K562 (cell line): ENCODE results near the gene INPPL1. TPM values are rescaled to one million over a fixed set of nuclear protein-coding genes. Genes with fewer than 3 reads are reported as not detected.

Experiments used
- ATAC-seq: fragments of 200-7000 bp; cut with Tn5 transposase; 3 replicates; pipeline ENCODE4 v1.9.1; 2020; ENCODE audit warnings: moderate library complexity
- BruUV-seq: library from RNA; stranded (reverse); fragments of 400-500 nt; replicated peaks from 2 replicates; lab custom pipeline; 2021; lab: Mats Ljungman, UMichigan
- CTCF ChIA-PET: fragments of 300-600 bp; formaldehyde crosslinking; extraction: SDS; loops from one replicate; lab custom pipeline; 2021; ENCODE audit warnings: low intra/inter-chr PET ratio; lab: Yijun Ruan, JAX
- POLR2A ChIA-PET: fragments of 300-600, 350-650 bp; sonication (Branson Sonifier 250); formaldehyde crosslinking; extraction: SDS; loops from one replicate; lab custom pipeline; 2021; ENCODE audit warnings: antibody characterized with exemption, inconsistent platforms; lab: Yijun Ruan, JAX
- DNase-seq, 4 experiments: peaks; one replicate each; pipeline versions ENCODE4 v3.0.0 to v3.0.0-alpha.2; 2011 to 2018; ENCODE audit warnings: low spot score in 3 of 4, mixed read lengths in 3 of 4; ENCODE audit errors: extremely low read depth in 1 of 4
- FAIRE-seq: peaks from 2 replicates; lab custom pipeline; 2011; peaks lifted over from hg19 to GRCh38; lab: Jason Lieb, UNC
- H2AFZ ChIP-seq: 2 replicates; pipeline ENCODE4 v1.6.0; 2011; ENCODE audit warnings: low read depth, low read length, control low read depth, inconsistent platforms
- H3K27ac ChIP-seq: fragments of 200-600 bp; 3 replicates; pipeline ENCODE4 v1.8.0; 2011; ENCODE audit warnings: low read depth, mild to moderate bottlenecking, control low read depth, inconsistent platforms, low read length, moderate library complexity, mixed read lengths; ENCODE audit errors: extremely low read depth
- H3K27me3 ChIP-seq, 2 experiments: fragments of 300-600 bp in 1 of 2; 2 replicates in 1 of 2; 3 replicates in 1 of 2; pipeline versions ENCODE4 v1.6.0 to v1.8.0; 2011; ENCODE audit warnings: inconsistent platforms in 2 of 2, low read length in 2 of 2, mild to moderate bottlenecking in 1 of 2, mixed read lengths in 1 of 2, moderate library complexity in 1 of 2; ENCODE audit not compliant: control insufficient read depth in 2 of 2, insufficient read depth in 2 of 2
- H3K36me3 ChIP-seq: fragments of 300-600 bp; 3 replicates; pipeline ENCODE4 v1.8.0; 2011; ENCODE audit warnings: mild to moderate bottlenecking, low read length, inconsistent platforms; ENCODE audit not compliant: control insufficient read depth, insufficient read depth
- H3K4me1 ChIP-seq, 2 experiments: fragments of 200-600 bp in 1 of 2; replicated peaks in 1 of 2; 2 replicates in 1 of 2; 3 replicates in 1 of 2; pipeline versions ENCODE4 v1.5.1 to v1.8.0; 2011; ENCODE audit warnings: inconsistent platforms in 2 of 2, low read length in 2 of 2, mild to moderate bottlenecking in 1 of 2, mixed read lengths in 1 of 2, moderate library complexity in 1 of 2; ENCODE audit not compliant: control insufficient read depth in 2 of 2, insufficient read depth in 2 of 2
- H3K4me2 ChIP-seq: 2 replicates; pipeline ENCODE4 v1.6.1; 2011; ENCODE audit warnings: low read length, control low read depth, inconsistent platforms, mixed read lengths; ENCODE audit not compliant: insufficient read depth
- H3K4me3 ChIP-seq: fragments of 200-600 bp; sonication (generic), shearing (Covaris generic); 2 replicates; pipeline ENCODE4 v1.5.1; 2016; ENCODE audit warnings: control low read depth, inconsistent platforms
- H3K79me2 ChIP-seq: fragments of 200-600 bp; 3 replicates; pipeline ENCODE4 v1.8.0; 2011; ENCODE audit warnings: low read length, inconsistent platforms; ENCODE audit not compliant: control insufficient read depth, insufficient read depth
- H3K9ac ChIP-seq, 2 experiments: 2 replicates each; pipeline versions ENCODE4 v1.6.0 to v1.6.1; 2011; ENCODE audit warnings: low read depth in 2 of 2, low read length in 2 of 2, control low read depth in 1 of 2, inconsistent platforms in 1 of 2, mild to moderate bottlenecking in 1 of 2, mixed read lengths in 1 of 2; ENCODE audit not compliant: insufficient read depth in 1 of 2
- H3K9me1 ChIP-seq: one replicate; pipeline ENCODE4 v1.6.0; 2011; ENCODE audit warnings: inconsistent platforms, mild to moderate bottlenecking, low read length, moderate library complexity; ENCODE audit not compliant: control insufficient read depth, insufficient read depth
- H3K9me3 ChIP-seq: replicated peaks from 2 replicates; pipeline ENCODE4 v1.5.1; 2011; ENCODE audit warnings: low read depth, low read length, inconsistent platforms; ENCODE audit not compliant: control insufficient read depth, insufficient read depth
- H4K20me1 ChIP-seq: replicated peaks from 2 replicates; pipeline ENCODE4 v1.6.1; 2011; ENCODE audit warnings: low read length, inconsistent platforms, mixed read lengths; ENCODE audit not compliant: control insufficient read depth, insufficient read depth
- COPS2 ChIP-seq: fragments of 450-650 bp; conservative IDR thresholded peaks from 2 replicates; pipeline ENCODE4 v1.6.1; 2016; ENCODE audit warnings: mild to moderate bottlenecking, moderate library complexity
- GATA2 ChIP-seq: sonication (generic); formaldehyde crosslinking; IDR thresholded peaks from 2 replicates; pipeline ENCODE4 v1.4.0; 2020; ENCODE audit warnings: mild to moderate bottlenecking, missing genetic modification reagents
- RBM15 ChIP-seq: fragments of 200-400 bp; formaldehyde crosslinking; IDR thresholded peaks from 2 replicates; pipeline ENCODE4 v1.6.1; 2018; ENCODE audit warnings: mild to moderate bottlenecking, low read length, moderate library complexity; ENCODE audit not compliant: insufficient read depth
- SPI1 ChIP-seq: IDR thresholded peaks from 2 replicates; pipeline ENCODE4 v1.6.1; 2011; ENCODE audit warnings: low read depth, low read length, control low read depth, borderline replicate concordance
- ZNF347 ChIP-seq: fragments of 450-650 bp; formaldehyde crosslinking; IDR thresholded peaks from 2 replicates; pipeline ENCODE4 v1.4.0; 2020; ENCODE audit warnings: low read depth, mild to moderate bottlenecking, moderate library complexity
- WGBS: fragments of 100-300 bp; shearing (Covaris generic); methylation state at CpG from one replicate; pipeline ENCODE4 v1.1.6; 2016; ENCODE audit warnings: low coverage, mixed read lengths; ENCODE audit not compliant: insufficient coverage; ENCODE audit errors: missing lambda C conversion rate; 5-methylcytosine and 5-hydroxymethylcytosine counted together
- in situ Hi-C: fragments of 300-500 bp; cut with MboI; formaldehyde crosslinking; loops from 4 replicates; pipeline ENCODE4 v1.15.0; 2018; ENCODE audit warnings: inconsistent platforms, mixed read lengths
- intact Hi-C: fragments of 100-400 bp; cut with micrococcal nuclease; formaldehyde crosslinking; loops from 2 replicates; pipeline ENCODE4 v1.14.2; 2022
- polyA plus RNA-seq, 8 experiments: library from polyadenylated mRNA; depleted of rRNA in 4 of 8; stranded (reverse) in 5 of 8; unstranded in 3 of 8; fragments of >200 nt; fragmentation: Nextera tagmentation in 2 of 8; fragmentation: Illumina TruSeq in 1 of 8; extraction: Ambion mirVana in 2 of 8; extraction: Trizol in 1 of 8; gene quantifications; 2 replicates each; pipeline versions ENCODE4 v1.2.1 to v1.2.3, GENCODE V29; 2011 to 2014; ENCODE audit warnings: inconsistent platforms in 1 of 8, missing spikeins in 1 of 8
- total RNA-seq, 7 experiments: library from RNA; depleted of rRNA in 6 of 7; stranded (reverse); fragments of >200 nt in 6 of 7; fragmentation: Illumina TruSeq in 2 of 7; extraction: Trizol in 2 of 7; gene quantifications; 2 replicates each; pipeline versions ENCODE4 v1.2.1 to v1.2.3, GENCODE V29; 2011 to 2021; ENCODE audit warnings: low replicate concordance in 1 of 7
- TF ChIP-seq, protein P1 (sequence below): fragments of 450-650 bp; IDR thresholded peaks from 2 replicates; pipeline ENCODE4 v1.6.1; 2017; ENCODE audit warnings: antibody characterized with exemption, mild to moderate bottlenecking
- TF ChIP-seq, protein P2 (sequence below): fragments of 450-650 bp; formaldehyde crosslinking; IDR thresholded peaks from 2 replicates; pipeline ENCODE4 v1.4.0; 2020; ENCODE audit warnings: mild to moderate bottlenecking
- TF ChIP-seq, protein P3 (sequence below): fragments of 450-650 bp; conservative IDR thresholded peaks from 2 replicates; pipeline ENCODE4 v1.6.1; 2016; ENCODE audit warnings: missing genetic modification characterization, low read depth, mild to moderate bottlenecking, control low read depth, missing compliant biosample characterization
- TF ChIP-seq, protein P4 (sequence below): fragments of 450-650 bp; IDR thresholded peaks from 2 replicates; pipeline ENCODE4 v1.6.1; 2014; ENCODE audit warnings: low read depth, mild to moderate bottlenecking, moderate library complexity, borderline replicate concordance

Gene INPPL1
- total and polyA plus RNA-seq, 9 of the 15 experiments (the other 6 are each of a cell fraction or from before 2014, with no cell fraction given) = 0.55 to 137 (median 61.6) TPM

DNA sequence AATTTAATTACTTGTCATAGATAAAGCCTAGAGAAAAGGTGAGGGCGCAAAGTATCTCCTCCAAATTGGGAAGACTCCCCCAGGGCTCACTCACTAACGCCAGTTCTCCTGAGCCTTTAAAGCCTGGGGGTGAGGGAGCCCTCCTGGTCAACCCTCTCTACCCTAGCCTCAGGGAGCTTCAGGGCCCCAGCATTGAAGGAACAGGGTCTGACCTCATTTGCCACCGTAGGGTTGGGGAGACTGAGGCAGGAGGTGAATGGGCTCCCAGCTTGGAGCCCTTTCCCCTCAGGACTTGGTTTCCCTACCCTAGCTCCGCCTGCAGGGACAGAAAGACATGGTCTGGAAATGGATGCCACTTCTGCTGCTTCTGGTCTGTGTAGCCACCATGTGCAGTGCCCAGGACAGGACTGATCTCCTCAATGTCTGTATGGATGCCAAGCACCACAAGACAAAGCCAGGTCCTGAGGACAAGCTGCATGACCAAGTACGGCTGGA, 6.3 kb upstream of the INPPL1 start:
- H3K27me3 ChIP-seq = no peaks in the 10 kb centered on the region
- TF ChIP-seq, protein P1, sequence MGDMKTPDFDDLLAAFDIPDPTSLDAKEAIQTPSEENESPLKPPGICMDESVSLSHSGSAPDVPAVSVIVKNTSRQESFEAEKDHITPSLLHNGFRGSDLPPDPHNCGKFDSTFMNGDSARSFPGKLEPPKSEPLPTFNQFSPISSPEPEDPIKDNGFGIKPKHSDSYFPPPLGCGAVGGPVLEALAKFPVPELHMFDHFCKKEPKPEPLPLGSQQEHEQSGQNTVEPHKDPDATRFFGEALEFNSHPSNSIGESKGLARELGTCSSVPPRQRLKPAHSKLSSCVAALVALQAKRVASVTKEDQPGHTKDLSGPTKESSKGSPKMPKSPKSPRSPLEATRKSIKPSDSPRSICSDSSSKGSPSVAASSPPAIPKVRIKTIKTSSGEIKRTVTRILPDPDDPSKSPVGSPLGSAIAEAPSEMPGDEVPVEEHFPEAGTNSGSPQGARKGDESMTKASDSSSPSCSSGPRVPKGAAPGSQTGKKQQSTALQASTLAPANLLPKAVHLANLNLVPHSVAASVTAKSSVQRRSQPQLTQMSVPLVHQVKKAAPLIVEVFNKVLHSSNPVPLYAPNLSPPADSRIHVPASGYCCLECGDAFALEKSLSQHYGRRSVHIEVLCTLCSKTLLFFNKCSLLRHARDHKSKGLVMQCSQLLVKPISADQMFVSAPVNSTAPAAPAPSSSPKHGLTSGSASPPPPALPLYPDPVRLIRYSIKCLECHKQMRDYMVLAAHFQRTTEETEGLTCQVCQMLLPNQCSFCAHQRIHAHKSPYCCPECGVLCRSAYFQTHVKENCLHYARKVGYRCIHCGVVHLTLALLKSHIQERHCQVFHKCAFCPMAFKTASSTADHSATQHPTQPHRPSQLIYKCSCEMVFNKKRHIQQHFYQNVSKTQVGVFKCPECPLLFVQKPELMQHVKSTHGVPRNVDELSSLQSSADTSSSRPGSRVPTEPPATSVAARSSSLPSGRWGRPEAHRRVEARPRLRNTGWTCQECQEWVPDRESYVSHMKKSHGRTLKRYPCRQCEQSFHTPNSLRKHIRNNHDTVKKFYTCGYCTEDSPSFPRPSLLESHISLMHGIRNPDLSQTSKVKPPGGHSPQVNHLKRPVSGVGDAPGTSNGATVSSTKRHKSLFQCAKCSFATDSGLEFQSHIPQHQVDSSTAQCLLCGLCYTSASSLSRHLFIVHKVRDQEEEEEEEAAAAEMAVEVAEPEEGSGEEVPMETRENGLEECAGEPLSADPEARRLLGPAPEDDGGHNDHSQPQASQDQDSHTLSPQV = no peak
- TF ChIP-seq RBM15 (no peak), SPI1 (no peak), ZNF347 (CRISPR knock-in tag) (no peak), GATA2 (CRISPR knock-in tag) (no peak), COPS2 (no peak)
- TF ChIP-seq, protein P2, sequence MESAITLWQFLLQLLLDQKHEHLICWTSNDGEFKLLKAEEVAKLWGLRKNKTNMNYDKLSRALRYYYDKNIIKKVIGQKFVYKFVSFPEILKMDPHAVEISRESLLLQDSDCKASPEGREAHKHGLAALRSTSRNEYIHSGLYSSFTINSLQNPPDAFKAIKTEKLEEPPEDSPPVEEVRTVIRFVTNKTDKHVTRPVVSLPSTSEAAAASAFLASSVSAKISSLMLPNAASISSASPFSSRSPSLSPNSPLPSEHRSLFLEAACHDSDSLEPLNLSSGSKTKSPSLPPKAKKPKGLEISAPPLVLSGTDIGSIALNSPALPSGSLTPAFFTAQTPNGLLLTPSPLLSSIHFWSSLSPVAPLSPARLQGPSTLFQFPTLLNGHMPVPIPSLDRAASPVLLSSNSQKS (CRISPR knock-in tag) = no peak
- TF ChIP-seq, protein P3, sequence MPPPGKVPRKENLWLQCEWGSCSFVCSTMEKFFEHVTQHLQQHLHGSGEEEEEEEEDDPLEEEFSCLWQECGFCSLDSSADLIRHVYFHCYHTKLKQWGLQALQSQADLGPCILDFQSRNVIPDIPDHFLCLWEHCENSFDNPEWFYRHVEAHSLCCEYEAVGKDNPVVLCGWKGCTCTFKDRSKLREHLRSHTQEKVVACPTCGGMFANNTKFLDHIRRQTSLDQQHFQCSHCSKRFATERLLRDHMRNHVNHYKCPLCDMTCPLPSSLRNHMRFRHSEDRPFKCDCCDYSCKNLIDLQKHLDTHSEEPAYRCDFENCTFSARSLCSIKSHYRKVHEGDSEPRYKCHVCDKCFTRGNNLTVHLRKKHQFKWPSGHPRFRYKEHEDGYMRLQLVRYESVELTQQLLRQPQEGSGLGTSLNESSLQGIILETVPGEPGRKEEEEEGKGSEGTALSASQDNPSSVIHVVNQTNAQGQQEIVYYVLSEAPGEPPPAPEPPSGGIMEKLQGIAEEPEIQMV = no peak
- TF ChIP-seq, protein P4, sequence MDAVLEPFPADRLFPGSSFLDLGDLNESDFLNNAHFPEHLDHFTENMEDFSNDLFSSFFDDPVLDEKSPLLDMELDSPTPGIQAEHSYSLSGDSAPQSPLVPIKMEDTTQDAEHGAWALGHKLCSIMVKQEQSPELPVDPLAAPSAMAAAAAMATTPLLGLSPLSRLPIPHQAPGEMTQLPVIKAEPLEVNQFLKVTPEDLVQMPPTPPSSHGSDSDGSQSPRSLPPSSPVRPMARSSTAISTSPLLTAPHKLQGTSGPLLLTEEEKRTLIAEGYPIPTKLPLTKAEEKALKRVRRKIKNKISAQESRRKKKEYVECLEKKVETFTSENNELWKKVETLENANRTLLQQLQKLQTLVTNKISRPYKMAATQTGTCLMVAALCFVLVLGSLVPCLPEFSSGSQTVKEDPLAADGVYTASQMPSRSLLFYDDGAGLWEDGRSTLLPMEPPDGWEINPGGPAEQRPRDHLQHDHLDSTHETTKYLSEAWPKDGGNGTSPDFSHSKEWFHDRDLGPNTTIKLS = no peak
- TF ChIP-seq, all 486 proteins: peak for 0
- H3K4me2 ChIP-seq = no peak overlapping the region
- H3K4me1 ChIP-seq = peaks cover 25 to 28% of the 10 kb centered on the region in 2 experiments
- ChIA-PET POLR2A (interaction anchor here (0.9 kb wide), 1 partner anchor 10 kb away, joined by 3 read pairs; no protein-coding TSS in a partner anchor), CTCF (no interaction called here)
- no peak for FAIRE-seq
- H3K4me3 ChIP-seq = no peak overlapping the region
- H3K9me1 ChIP-seq = no peaks in the 10 kb centered on the region
- H3K9me3 ChIP-seq = no peaks in the 10 kb centered on the region
- in situ Hi-C loops (no loop called here), intact Hi-C loops (no loop called here)
- peak overlapping the region; percentile 71; the same call in 1 of the 2 replicates for H2AFZ ChIP-seq
- no peak for ATAC-seq
- H3K79me2 ChIP-seq = no peaks in the 10 kb centered on the region
- H4K20me1 ChIP-seq = no peaks in the 10 kb centered on the region
- no TSS peak for BruUV-seq
- H3K27ac ChIP-seq = no peak overlapping the region
- peak overlapping the region in 1 of 2 experiments; percentile 46; a peak in 1 of 4 replicates for H3K9ac ChIP-seq
- WGBS = 62% methylated on average over 5 of the region's 5 CpGs
- no peak for DNase-seq
- no peaks in the 10 kb centered on the region for H3K36me3 ChIP-seq
